ENCODE measurements around the gene PEX26. TPM values are rescaled to one million over a fixed set of nuclear protein-coding genes. Genes with fewer than 3 reads are reported as not detected.
A peak's percentile ranks its signal among the peaks of the same experiment; 100 is the strongest.

Gene PEX26
- total and polyA plus RNA-seq, 2 donors (not counting 1 experiment from before 2014, with no cell fraction given): 10.9 to 33.4 TPM

DNA sequence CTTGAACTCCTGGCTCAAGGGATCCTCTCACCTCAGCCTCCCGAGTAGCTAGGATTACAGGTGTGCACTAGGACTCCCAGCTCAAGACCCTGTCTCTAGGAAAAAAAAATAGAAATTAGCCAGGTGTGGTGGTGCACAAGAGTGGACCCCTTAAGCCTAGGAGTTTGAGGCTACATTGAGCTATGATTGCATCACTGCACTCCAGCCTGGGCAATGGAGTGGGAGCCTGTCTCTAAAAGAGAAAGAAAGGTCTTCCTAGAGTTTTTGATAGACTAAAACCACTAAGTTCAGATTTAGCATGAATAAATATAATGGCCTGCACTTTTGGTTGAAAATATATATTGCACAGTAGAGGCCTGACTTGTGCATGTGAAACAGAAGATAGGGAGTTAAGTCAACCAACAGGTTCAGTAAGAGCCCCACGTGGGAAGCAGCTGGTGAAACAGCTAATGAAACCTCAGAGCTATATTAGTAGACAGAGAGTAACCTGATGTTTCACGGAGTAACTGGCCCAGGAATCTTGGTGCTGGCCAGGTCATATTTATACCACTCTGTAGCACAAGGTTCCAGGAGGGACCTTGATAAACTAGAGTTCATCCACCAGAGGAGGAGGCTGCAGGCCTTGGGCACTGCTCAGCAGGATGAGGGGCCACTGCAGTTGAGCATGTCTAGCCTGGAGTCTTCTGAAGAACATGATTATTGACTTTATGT, 48.8 kb upstream of the PEX26 start:
- WGBS (ENCODE audit: insufficient coverage): 75% methylated on average over 3 of the region's 3 CpGs
- Histone ChIP-seq H2AFZ (ENCODE audit: insufficient read depth, low read depth, low read length, poor library complexity, severe bottlenecking) (no peak overlapping the region), H3K4me1 (ENCODE audit: control insufficient read depth in 2 of 2, insufficient read depth in 2 of 2, low read length in 2 of 2) (peaks cover 6 to 10% of the 10 kb centered on the region in 2 donors), H3K27ac (ENCODE audit: low read length in 2 of 2) (no peak overlapping the region), H3K4me3 (ENCODE audit: control extremely low read depth in 1 of 5, extremely low read depth in 1 of 5, insufficient read depth in 1 of 5, low read depth in 2 of 5, low read length in 4 of 5) (no peak overlapping the region), H3K4me2 (replicated peaks; ENCODE audit: low read depth, low read length, poor library complexity, severe bottlenecking) (no peak overlapping the region), H3K9ac (ENCODE audit: low read length) (no peak overlapping the region), H3K36me3 (replicated peaks in 1 of 2; ENCODE audit: control extremely low read depth in 1 of 2, control insufficient read depth in 1 of 2, extremely low read depth in 1 of 2, insufficient read depth in 2 of 2, low read length in 1 of 2) (no peaks in the 10 kb centered on the region), H3K79me2 (ENCODE audit: control insufficient read depth, insufficient read depth, low read length) (peaks cover 24% of the 10 kb centered on the region), H3K27me3 (replicated peaks in 1 of 4; ENCODE audit: control extremely low read depth in 1 of 4, control insufficient read depth in 3 of 4, insufficient read depth in 4 of 4, low read length in 3 of 4) (no peaks in the 10 kb centered on the region), H3K9me3 (ENCODE audit: control extremely low read depth in 1 of 3, control insufficient read depth in 2 of 3, insufficient read depth in 1 of 3, low read length in 2 of 3) (no peaks in the 10 kb centered on the region), H4K20me1 (ENCODE audit: control insufficient read depth, insufficient read depth, low read length, poor library complexity, severe bottlenecking) (no peaks in the 10 kb centered on the region)
- Mint-ChIP-seq H3K27me3 (no peaks in the 10 kb centered on the region), H3K9me3 (ENCODE audit: insufficient read depth) (no peaks in the 10 kb centered on the region), H3K4me3 (no peak overlapping the region), H3K4me1 (peaks cover 10% of the 10 kb centered on the region), H3K27ac (no peak overlapping the region)
- no peak for DNase-seq
- ChIA-PET CTCF (interaction anchor here (0.5 to 9.5 kb wide), 6 partner anchors 26 to 385 kb away, joined by 3 to 136 read pairs (median 4); partner anchors contain the start of gene PEX26), POLR2A (no interaction called here)
- ATAC-seq (ENCODE audit: low read depth): no peak
- intact Hi-C loops (cut with micrococcal nuclease): no loop called here
- TF ChIP-seq EZH2 (IDR thresholded peaks at IDR 0.05; ENCODE audit: borderline replicate concordance, insufficient read depth, low read depth, low read length, poor library complexity, severe bottlenecking): no peak
- TF ChIP-seq, protein P1, sequence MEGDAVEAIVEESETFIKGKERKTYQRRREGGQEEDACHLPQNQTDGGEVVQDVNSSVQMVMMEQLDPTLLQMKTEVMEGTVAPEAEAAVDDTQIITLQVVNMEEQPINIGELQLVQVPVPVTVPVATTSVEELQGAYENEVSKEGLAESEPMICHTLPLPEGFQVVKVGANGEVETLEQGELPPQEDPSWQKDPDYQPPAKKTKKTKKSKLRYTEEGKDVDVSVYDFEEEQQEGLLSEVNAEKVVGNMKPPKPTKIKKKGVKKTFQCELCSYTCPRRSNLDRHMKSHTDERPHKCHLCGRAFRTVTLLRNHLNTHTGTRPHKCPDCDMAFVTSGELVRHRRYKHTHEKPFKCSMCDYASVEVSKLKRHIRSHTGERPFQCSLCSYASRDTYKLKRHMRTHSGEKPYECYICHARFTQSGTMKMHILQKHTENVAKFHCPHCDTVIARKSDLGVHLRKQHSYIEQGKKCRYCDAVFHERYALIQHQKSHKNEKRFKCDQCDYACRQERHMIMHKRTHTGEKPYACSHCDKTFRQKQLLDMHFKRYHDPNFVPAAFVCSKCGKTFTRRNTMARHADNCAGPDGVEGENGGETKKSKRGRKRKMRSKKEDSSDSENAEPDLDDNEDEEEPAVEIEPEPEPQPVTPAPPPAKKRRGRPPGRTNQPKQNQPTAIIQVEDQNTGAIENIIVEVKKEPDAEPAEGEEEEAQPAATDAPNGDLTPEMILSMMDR (IDR thresholded peaks at IDR 0.05): no peak

DNA sequence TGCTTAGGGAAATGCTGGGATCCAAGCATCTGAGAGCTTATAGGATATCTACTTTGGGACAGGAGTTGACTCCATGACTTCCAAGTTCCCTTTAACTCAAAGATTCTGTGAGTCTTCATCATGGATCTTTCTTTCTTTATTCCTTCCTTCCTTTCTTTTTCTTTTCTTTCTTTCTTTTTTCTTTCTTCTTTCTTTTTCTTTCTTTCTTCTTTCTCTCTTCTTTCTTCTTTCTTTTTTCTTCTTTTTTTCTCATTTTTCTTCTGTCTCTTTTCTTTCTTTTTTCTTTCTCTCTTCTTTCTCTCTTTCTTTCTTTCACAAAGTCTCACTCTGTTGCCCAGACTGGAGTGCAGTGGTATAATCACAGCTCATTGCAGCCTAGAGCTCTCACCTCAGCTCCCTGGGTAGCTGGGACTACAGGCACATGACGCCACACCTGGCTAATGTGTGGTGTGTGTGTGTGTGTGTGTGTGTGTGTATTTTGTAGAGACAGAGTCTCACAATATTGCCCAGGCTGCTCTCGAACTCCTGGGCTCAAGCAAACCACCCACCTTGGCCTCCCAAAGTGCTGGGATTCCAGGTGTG, 48.0 kb upstream of the PEX26 start:
- TF ChIP-seq, protein P1 (IDR thresholded peaks at IDR 0.05): peak; percentile 16
- TF ChIP-seq EZH2 (IDR thresholded peaks at IDR 0.05; ENCODE audit: borderline replicate concordance, insufficient read depth, low read depth, low read length, poor library complexity, severe bottlenecking): no peak
- ChIA-PET POLR2A (no interaction called here), CTCF (interaction anchor here (0.6 to 9.5 kb wide), 3 partner anchors 45 to 386 kb away, joined by 3 to 136 read pairs (median 4); partner anchors contain the start of gene PEX26)
- H3K27ac ChIP-seq (ENCODE audit: low read length in 2 of 2): no peak overlapping the region
- H3K27me3 ChIP-seq (replicated peaks in 1 of 4; ENCODE audit: control extremely low read depth in 1 of 4, control insufficient read depth in 3 of 4, insufficient read depth in 4 of 4, low read length in 3 of 4): no peaks in the 10 kb centered on the region
- no peak overlapping the region for H3K4me3 ChIP-seq (ENCODE audit: control extremely low read depth in 1 of 5, extremely low read depth in 1 of 5, insufficient read depth in 1 of 5, low read depth in 2 of 5, low read length in 4 of 5)
- Mint-ChIP-seq H3K27ac (no peak overlapping the region), H3K9me3 (ENCODE audit: insufficient read depth) (no peaks in the 10 kb centered on the region), H3K27me3 (no peaks in the 10 kb centered on the region), H3K4me3 (no peak overlapping the region), H3K4me1 (peaks cover 6% of the 10 kb centered on the region)
- H2AFZ ChIP-seq (ENCODE audit: insufficient read depth, low read depth, low read length, poor library complexity, severe bottlenecking): no peak overlapping the region
- no peaks in the 10 kb centered on the region for H4K20me1 ChIP-seq (ENCODE audit: control insufficient read depth, insufficient read depth, low read length, poor library complexity, severe bottlenecking)
- H3K4me1 ChIP-seq (ENCODE audit: control insufficient read depth in 2 of 2, insufficient read depth in 2 of 2, low read length in 2 of 2): peaks cover 3 to 6% of the 10 kb centered on the region in 2 donors
- ATAC-seq (ENCODE audit: low read depth) (no peak), DNase-seq (no peak)
- H3K9me3 ChIP-seq (ENCODE audit: control extremely low read depth in 1 of 3, control insufficient read depth in 2 of 3, insufficient read depth in 1 of 3, low read length in 2 of 3): no peaks in the 10 kb centered on the region
- H3K36me3 ChIP-seq (replicated peaks in 1 of 2; ENCODE audit: control extremely low read depth in 1 of 2, control insufficient read depth in 1 of 2, extremely low read depth in 1 of 2, insufficient read depth in 2 of 2, low read length in 1 of 2): no peaks in the 10 kb centered on the region
- WGBS (ENCODE audit: insufficient coverage): no CpG with 5 or more reads among the region's 2 CpGs
- intact Hi-C loops (cut with micrococcal nuclease): no loop called here
- no peak overlapping the region for H3K4me2 ChIP-seq (replicated peaks; ENCODE audit: low read depth, low read length, poor library complexity, severe bottlenecking)
- H3K79me2 ChIP-seq (ENCODE audit: control insufficient read depth, insufficient read depth, low read length): peaks cover 18% of the 10 kb centered on the region
- H3K9ac ChIP-seq (ENCODE audit: low read length): no peak overlapping the region

Measured in B cell (primary cell).